HFF-Myc (cell line): ENCODE measurements around the gene OR2T27.

Experiments used
- DNase-seq: peaks from one replicate; pipeline ENCODE4 v3.0.0-alpha.2; 2011; ENCODE audit warnings: low read depth; ENCODE audit errors: extremely low read depth
- H3K4me3 ChIP-seq: replicated peaks from 2 replicates; pipeline ENCODE4 v1.5.1; 2011; ENCODE audit warnings: low read depth, mild to moderate bottlenecking, control low read depth, low read length
- TF ChIP-seq, protein P1 (sequence below): IDR thresholded peaks from 2 replicates; pipeline ENCODE4 v1.5.1; 2012; ENCODE audit warnings: mild to moderate bottlenecking, low read depth, low read length, control low read depth; ENCODE audit errors: missing control alignments

The OR2T27 gene

DNA sequence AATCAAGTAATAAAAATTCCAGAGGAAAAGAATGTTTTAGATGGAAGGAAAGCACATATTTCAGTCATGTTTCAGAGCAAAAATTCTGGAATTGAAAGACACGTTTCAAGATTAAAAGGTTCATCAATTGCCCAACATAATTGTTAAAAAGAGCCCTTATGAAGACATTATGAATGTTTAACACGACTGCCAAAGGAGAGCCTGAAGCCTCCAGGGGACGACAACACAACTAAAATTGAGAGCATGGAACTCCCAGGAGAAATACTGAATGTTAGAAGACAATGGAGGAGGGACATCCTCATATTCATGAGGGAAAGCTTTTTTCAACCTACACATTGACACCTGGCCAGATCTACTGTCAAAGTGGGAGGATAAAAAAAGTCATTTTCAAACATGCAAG lies 36.5 kb downstream of the OR2T27 start:
- no peak for DNase-seq
- no peak overlapping the region for H3K4me3 ChIP-seq
- TF ChIP-seq, protein P1, sequence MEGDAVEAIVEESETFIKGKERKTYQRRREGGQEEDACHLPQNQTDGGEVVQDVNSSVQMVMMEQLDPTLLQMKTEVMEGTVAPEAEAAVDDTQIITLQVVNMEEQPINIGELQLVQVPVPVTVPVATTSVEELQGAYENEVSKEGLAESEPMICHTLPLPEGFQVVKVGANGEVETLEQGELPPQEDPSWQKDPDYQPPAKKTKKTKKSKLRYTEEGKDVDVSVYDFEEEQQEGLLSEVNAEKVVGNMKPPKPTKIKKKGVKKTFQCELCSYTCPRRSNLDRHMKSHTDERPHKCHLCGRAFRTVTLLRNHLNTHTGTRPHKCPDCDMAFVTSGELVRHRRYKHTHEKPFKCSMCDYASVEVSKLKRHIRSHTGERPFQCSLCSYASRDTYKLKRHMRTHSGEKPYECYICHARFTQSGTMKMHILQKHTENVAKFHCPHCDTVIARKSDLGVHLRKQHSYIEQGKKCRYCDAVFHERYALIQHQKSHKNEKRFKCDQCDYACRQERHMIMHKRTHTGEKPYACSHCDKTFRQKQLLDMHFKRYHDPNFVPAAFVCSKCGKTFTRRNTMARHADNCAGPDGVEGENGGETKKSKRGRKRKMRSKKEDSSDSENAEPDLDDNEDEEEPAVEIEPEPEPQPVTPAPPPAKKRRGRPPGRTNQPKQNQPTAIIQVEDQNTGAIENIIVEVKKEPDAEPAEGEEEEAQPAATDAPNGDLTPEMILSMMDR: peak; percentile 23

- H3K4me3 ChIP-seq: no peak overlapping the region
- DNase-seq: no peak
- TF ChIP-seq, protein P1: no peak
These were observed 37.2 kb downstream of the OR2T27 start for GRCh38 chr1:248618119-248618518.

DNA sequence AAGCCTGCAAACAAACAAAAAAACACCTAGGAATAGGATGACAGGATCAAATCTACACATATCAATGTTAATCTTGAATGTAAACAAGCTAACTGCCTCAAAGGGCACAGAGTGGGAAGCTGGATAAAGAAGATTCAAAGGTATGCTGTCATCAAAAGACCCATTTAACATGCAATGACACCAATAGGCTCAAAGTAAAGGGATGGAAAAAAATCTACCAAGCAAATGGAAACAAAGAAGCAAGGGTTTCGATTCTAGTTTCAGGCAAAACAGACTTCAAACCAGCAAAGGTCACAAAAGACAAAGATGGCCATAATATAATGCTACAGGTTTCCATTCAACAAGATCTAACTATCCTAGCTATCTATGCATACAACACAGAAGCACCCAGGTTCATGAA lies 41.6 kb downstream of the OR2T27 start:
- no peak for DNase-seq
- TF ChIP-seq, protein P1: no peak
- no peak overlapping the region for H3K4me3 ChIP-seq

- no peak overlapping the region for H3K4me3 ChIP-seq
- TF ChIP-seq, protein P1: no peak
- DNase-seq: no peak
These were observed 43.4 kb downstream of the OR2T27 start for GRCh38 chr1:248611883-248612414.

DNA sequence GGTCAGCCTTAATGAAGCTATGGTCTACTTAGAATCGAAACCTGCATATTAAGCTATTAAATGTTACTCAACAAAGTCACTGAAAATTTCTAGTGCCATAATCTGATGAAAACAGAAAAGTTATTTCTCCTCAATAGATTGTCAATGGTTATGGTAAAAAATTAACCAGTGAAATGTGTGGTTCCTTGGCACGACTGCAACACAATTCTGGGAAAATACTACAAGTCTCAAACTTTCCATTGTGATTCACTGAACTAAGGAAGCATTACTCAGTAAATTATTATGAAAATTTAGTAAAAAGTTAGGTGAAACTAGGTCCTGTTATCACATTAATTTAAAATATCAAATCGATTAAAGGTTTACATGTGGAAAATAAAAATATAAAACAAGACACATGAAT lies 45.0 kb downstream of the OR2T27 start:
- DNase-seq: no peak
- TF ChIP-seq, protein P1: no peak
- no peak overlapping the region for H3K4me3 ChIP-seq
